ENCODE data around the gene XYLT1. TPM values are rescaled to one million over a fixed set of nuclear protein-coding genes. Genes with fewer than 3 reads are reported as not detected.

XYLT1 gene
- total RNA-seq, 1 experiment from 2014 or later = 14.5 TPM

DNA sequence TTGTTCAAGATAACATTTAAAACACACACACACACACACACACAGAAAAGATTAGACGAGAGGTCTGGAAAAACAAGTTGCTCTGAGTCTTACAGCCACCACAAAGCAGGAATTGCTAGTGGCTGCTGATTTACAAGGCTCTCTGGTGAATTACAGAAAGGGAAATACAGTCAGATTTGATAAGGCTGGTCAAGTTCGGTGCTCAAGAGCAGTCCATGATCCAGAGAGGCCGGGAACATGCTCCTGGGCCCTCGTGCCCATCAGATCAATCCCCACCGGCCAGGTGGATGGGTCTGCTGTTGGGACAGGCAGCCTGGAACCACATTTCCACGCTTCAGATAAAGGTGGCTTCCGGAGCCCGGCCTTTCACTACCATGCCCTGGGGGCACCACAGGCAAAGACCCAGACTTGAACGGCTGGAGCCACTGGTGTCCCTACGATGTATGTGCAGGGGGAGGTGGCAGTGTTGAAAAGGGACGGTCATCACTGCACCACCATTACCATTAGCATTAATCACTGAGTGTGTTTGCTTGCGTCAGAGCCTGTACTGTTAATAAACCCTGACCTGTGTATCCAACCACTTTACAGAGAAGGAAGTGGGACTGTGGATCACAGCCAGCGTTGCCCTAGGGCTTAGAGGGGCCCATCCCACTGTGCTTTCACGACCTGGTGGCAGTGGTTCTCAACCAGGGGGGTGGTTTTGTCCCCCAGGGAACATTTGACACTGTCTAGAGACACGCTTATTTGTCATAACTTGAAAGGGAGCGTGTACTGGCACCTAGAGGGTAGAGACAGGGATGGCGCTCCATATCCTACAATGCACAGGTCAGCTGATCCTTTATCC, 95.1 kb downstream of the XYLT1 start:
- no peak overlapping the region for H2BK20ac ChIP-seq (ENCODE audit: low read depth, low read length, poor library complexity, severe bottlenecking)
- WGBS (ENCODE audit: extremely low coverage, insufficient read length, low lambda C conversion rate) = no CpG with 5 or more reads among the region's 17 CpGs
- no peak overlapping the region for H2BK120ac ChIP-seq (ENCODE audit: low read depth, low read length, poor library complexity, severe bottlenecking)
- no peaks in the 10 kb centered on the region for H3K27me3 Mint-ChIP-seq (ENCODE audit: low read depth)
- no peak overlapping the region for H2AFZ ChIP-seq (ENCODE audit: low read length)
- no peak overlapping the region for H3T11ph ChIP-seq (ENCODE audit: low read length)
- H3K4me1 Mint-ChIP-seq = peaks cover 59% of the 10 kb centered on the region in 2 experiments
- no peaks in the 10 kb centered on the region for H3K79me2 ChIP-seq (ENCODE audit: insufficient read depth, low read length)
- H3K9me3 ChIP-seq (ENCODE audit: control insufficient read depth, low read depth, low read length) = no peaks in the 10 kb centered on the region
- no peak overlapping the region for H4K91ac ChIP-seq (ENCODE audit: insufficient read length, low read depth, low read length)
- no peak overlapping the region for H3K56ac ChIP-seq (ENCODE audit: insufficient read length, low read depth, low read length)
- H3K4me3 Mint-ChIP-seq = no peak overlapping the region
- no peaks in the 10 kb centered on the region; the same call in 1 of the 2 replicates for H3K27me3 ChIP-seq (ENCODE audit: insufficient read depth, low read length)
- H4K5ac ChIP-seq (ENCODE audit: insufficient read length, low read depth, low read length) = no peak overlapping the region
- no peaks in the 10 kb centered on the region for H3K36me3 Mint-ChIP-seq (ENCODE audit: insufficient read depth in 1 of 3, low read depth in 3 of 3)
- no peak overlapping the region for H3K18ac ChIP-seq (ENCODE audit: insufficient read length, low read depth, low read length)
- H2BK15ac ChIP-seq (ENCODE audit: low read depth, low read length) = no peak overlapping the region
- no peaks in the 10 kb centered on the region for H3K23me2 ChIP-seq (ENCODE audit: insufficient read length, low read depth, low read length, poor library complexity, severe bottlenecking)
- no peak overlapping the region for H3K27ac ChIP-seq (ENCODE audit: insufficient read length, low read depth, low read length)
- H3K4ac ChIP-seq (ENCODE audit: low read depth, low read length) = no peak overlapping the region
- H3K9me3 Mint-ChIP-seq = no peaks in the 10 kb centered on the region
- H3K27ac Mint-ChIP-seq = peak overlapping the region in 2 of 3 experiments; percentile 15 to 47; a peak in 3 of 7 replicates
- no peak overlapping the region for H2AK5ac ChIP-seq (ENCODE audit: insufficient read length, low read length)
- H3K23ac ChIP-seq (ENCODE audit: insufficient read length, low read depth, low read length) = no peak overlapping the region
- no peak overlapping the region for H4K8ac ChIP-seq (replicated peaks; ENCODE audit: insufficient read length, low read depth, low read length)
- no peak for DNase-seq
- peaks cover 11% of the 10 kb centered on the region; the same call in 1 of the 2 replicates for H3K4me1 ChIP-seq (ENCODE audit: insufficient read depth, low read length)
- no peak overlapping the region for H3K4me2 ChIP-seq (ENCODE audit: insufficient read depth, insufficient read length, low read length)
- no peak for TF ChIP-seq CTCF (conservative IDR thresholded peaks at IDR 0.05)
- H3K14ac ChIP-seq (ENCODE audit: insufficient read depth, low read length) = no peak overlapping the region
- no peaks in the 10 kb centered on the region for H4K20me1 ChIP-seq (ENCODE audit: control insufficient read depth, insufficient read depth, insufficient read length)
- no peak overlapping the region for H3K9ac ChIP-seq (ENCODE audit: extremely low read depth, insufficient read length, low read length)
- no peak overlapping the region for H2BK12ac ChIP-seq (ENCODE audit: insufficient read length, low read depth, low read length)
- H2BK5ac ChIP-seq (ENCODE audit: insufficient read length, low read length) = no peak overlapping the region
- H3K79me1 ChIP-seq (ENCODE audit: insufficient read depth, low read depth, low read length, poor library complexity, severe bottlenecking) = no peaks in the 10 kb centered on the region

All from H9 (cell line).